GM19240 (cell line): ENCODE data around the gene SLC23A2.
"Not testable (repeated sequence)": the region's sequence is repeated elsewhere in the genome, so short reads cannot be mapped to it uniquely, and the experiment has no call there.

ENCODE experiments used
- DNase-seq: peaks from one replicate; pipeline ENCODE4 v3.0.0; 2011; ENCODE audit warnings: low spot score; ENCODE audit not compliant: insufficient read length

The SLC23A2 gene

DNA sequence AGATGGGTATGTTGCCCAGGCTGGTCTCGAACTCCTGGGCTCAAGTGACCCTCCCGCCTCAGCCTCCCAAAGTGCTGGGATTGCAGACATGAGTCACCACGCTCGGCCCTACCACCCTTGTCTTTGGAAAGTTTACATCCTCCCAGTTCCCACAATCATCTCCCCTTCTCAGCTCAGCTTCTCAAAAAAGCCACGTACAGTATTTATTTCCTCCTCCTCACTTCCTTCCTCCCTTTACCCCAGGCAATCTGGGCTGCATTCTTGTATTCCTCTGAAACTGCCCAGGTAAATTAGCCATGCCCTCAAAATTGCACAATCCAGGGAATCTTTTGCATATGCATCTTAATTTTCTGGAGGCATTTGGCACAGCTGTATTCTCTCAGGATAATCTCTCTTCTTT lies 7.4 kb upstream of the SLC23A2 start:
- no peak for DNase-seq

DNA sequence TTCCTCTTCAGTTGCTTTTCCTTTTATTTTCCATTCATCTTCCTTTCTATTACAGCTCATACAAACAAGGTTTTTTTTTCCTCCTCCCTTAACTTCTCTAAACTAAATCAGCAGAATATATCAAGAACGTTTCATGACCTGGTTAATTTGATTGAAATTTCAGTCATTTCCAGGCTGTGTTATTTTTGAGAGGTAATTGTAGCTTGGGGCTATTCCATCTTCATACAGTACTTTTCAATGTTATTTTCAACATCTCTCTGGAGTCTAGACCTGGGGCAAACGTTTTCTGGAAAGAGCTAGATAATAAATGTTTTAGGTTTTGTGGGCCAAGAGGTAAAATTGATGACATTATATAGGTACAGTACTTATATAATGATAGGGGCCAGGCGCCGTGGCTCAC lies 4.0 kb upstream of the SLC23A2 start:
- no peak for DNase-seq

DNA sequence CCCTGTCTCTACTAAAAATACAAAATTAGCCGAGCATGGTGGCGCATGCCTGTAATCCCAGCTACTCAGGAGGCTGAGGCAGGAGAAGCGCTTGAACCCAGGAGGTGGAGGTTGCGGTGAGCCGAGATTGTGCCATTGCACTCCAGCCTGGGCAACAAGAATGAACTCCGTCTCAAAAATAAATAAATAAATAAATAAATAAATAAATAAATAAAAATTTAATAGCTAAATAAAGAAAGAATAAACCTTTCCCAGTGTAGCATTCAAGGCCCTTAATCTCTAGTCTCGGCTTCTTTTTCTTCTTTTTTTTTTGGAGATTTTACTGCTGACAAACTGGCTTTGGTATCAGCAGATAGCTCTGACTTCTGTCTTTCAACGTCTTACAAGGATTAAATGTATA lies 3.5 kb upstream of the SLC23A2 start:
- DNase-seq, result not testable (repeated sequence)

DNA sequence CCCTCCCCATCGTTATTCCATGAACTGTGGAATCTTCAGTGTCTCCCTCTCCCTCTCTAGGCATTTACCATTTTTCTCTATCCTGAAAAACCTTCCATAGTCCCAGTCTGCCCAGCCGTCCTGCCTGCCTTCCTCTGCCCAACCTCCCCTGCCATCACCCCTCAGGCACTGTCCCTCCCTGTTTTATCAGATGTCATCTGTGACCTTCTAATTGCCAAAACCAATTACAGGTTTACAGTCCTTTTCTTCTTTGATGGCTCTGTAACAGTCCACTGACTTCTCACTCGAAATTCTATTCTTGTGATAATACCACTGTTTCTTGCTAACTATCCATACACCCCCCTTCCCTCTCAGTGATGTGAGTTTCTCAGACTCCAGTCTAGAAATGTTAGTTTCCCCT lies 2.3 kb upstream of the SLC23A2 start:
- DNase-seq, result no peak

DNA sequence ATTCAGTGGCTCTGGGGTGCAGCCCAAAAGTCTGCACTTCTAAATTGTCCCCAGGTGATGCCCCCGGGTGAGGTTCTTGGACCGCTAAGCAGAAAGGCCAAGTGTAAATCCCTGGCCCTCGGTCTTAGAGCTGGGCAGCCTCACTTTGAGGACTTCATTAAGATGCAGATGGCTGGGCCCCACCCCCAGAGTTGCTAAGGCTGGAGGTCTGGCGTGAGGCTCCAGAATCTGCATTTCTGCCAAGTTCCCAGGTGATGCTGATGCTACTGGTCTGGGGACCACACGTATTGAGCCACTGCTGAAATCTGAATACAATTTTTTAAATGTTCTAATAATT lies 735 bp upstream of the SLC23A2 start:
- no peak for DNase-seq

DNA sequence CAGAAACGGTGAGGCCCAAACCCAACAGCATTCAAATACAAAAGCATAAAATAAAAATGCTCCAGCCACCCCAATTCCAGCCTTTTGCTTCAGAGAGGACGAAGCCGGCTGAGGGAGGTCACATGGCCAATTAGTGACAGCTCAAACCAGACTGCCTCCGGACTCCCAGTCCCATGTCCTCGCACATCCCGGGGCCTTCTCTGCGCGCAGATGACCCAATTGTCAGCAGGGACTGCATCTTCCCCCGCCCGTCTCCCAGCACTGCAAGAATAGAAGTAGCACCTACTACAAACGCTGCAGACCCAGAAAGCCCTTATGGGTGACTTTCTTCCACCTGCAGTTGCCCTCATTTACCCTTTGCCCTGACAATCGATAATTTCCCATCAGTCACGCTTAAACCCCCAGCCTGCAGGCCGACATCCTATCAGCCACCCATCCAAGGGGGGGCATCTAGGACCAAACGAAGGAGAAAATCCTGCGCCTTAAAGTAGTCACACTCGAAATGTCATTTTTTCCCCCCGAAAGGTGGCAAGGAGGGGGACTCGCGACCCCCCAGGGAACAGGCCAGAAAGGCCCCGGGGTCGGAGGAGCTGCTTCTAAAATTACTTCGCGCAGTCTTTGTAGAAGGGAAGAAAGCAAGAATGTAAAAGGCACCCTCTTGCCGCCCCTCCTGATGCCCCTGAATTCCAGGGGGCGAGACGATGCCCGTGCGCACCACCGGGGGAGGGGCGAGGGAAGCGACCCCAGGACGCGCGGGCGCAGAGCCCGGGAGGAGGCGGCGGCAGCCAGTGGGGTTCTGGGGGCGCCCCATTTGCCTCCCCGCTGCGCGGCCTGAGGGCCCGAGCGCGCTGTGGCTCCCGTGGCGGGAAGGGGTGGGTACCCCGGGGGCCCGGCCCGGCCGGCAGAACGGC lies 792 bp downstream of the SLC23A2 start:
- no peak for DNase-seq

DNA sequence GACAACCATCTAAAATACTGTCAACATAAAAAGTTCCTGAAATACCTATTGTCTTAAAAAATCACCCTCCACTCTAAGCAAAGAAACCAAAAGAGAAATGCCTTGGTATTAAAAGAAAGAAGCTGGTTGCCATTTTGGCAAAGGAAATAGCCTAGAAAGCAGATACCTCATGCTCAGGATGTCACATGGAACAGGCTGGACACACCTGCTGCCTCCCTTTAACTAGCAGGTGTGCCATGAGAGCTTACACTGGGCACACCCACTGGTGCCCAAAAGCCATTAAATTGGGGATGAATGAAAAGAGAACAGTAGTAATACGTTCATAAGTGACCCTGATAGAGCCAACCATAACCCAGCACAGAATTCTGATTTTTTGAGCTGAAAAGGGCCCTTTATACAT lies 1.5 kb downstream of the SLC23A2 start:
- no peak for DNase-seq

DNA sequence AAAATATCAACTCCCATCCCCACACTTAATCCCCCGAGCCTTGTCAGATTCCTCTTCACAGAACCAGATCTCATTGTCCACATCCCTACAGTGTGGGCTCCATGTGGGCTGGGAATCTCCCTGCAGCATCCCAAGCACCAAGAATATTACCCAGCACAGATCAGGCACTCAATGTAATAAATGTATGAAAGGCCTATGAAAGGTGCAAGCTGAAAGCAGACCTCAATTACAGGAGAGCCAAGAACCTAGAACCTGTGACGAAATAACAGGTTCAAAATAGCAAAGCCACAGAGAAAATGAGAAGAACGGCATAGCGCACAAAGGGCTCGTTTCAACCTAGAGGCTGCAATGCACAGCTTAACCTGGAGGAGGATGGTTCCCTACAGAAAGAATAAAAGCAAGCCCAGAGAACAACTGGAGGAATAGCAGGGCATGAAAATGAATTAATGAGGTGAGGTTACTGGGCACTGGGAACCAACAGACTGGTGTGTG lies 3.1 kb downstream of the SLC23A2 start:
- no peak for DNase-seq

DNA sequence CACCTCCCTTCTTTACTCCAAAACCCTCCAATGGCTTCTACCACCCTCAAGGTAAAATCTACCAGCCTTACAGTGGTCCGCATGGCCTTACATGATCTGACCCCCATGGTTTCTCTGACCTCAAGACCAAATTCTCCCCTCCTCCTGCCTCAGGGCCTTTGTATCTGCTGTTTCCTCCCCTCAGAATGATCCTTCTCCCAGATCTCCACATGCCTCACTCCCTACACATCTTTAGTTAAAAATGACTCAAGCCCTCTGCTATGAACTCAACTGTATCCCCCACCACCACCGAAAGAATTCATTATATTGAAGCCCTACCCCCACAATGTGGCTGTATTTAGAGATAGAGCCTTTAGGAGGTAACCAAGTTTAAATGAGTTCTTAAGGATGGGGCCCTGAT lies 4.1 kb downstream of the SLC23A2 start:
- DNase-seq, result no peak

DNA sequence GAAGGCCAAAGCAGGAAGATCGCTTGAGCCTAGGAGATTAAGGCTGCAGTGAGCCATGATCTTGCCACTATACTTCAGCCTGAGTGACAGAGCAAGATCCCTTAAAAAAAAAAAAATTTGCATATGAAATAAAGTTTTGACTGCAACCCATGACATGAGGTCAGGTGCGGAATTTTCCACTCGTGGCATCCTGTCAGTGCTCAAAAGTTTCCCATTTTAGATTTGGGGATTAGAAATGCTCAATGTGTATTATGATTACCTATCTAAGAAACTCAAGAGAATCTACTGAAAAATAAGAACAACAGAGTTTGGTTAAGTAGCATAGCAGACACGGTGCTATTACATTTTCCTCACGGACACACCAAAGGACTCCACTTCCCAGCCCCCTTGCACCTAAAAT lies 11.7 kb downstream of the SLC23A2 start:
- no peak for DNase-seq

DNA sequence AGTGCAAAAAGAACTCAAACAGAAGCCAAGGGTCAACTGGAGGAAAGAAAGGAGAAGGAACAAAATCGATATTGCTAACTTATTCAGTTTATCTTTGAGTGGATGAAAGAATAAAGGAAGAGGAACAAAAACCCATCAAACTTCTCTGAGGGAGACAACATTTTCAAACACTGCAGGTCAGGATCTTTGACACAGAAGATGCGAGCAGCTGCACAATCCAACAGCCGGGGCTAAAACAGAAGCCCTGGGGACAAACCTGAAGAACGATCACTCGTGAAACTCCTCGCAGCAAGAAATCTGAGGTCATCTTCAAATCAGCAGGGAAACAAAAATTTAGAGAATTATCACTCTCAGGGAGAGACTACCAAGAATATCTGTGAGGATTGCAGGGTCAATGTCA lies 14.2 kb downstream of the SLC23A2 start:
- DNase-seq, result no peak

DNA sequence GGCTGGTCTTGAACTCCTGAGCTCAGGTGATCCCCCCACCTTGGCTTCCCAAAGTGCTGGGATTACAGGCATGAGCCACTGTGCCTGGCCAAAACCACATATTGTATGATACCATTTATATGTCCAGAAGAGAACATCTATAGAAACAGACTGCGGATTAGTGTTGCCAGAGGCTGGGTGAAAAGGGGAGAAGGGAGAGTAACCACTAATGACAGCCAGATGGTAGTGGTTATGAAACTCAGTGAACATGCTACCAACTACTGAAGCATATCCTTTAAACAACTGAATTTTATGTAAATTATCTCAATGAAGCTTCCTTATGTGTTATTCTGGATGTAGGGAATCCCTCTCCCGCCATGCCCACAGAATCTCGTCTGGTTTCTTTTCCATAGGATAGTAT lies 15.7 kb downstream of the SLC23A2 start:
- DNase-seq, result no peak

DNA sequence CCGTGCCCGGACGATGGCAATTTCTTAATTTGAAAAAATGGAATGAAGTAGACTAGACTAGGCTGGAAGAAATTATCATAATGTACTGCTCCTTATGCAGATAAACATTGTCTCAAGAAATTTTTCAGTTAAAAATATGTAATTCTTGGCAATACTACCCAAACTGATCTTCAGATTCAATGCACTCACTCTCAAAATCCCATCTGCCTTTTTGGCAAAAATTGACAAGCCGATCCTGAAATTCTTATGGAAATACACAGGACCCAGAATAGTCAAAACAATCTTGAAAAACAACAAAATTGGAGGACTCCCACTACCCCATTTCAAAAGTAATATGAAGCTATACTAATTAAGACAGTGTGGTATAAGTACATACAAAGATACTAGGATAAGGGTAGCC lies 19.0 kb downstream of the SLC23A2 start:
- DNase-seq, result no peak

DNA sequence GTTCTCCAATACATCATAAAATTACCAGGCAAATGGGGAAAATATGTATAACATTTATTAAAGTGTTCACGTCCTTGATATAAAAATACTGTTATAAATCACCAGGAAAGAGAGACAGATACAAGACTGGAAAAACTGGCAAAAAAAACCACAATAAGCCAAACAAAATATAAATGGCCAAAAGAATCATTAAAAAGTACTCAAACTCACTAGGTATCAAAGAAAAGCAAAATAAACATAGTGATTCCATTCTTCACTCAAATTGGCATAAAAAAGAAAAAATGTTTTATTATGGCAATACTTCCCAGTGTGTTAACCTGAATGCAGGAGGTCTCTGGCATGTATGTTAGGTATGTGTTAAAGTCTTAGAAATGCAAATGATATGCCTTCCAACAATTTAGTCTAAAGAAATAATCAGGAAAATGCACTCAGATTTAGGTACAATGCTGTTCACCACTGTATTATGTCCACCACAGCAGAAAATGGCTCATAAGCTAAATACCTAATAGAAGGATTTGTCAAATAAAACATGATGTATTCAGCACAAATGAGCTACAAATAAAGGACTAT lies 21.4 kb downstream of the SLC23A2 start:
- no peak for DNase-seq

DNA sequence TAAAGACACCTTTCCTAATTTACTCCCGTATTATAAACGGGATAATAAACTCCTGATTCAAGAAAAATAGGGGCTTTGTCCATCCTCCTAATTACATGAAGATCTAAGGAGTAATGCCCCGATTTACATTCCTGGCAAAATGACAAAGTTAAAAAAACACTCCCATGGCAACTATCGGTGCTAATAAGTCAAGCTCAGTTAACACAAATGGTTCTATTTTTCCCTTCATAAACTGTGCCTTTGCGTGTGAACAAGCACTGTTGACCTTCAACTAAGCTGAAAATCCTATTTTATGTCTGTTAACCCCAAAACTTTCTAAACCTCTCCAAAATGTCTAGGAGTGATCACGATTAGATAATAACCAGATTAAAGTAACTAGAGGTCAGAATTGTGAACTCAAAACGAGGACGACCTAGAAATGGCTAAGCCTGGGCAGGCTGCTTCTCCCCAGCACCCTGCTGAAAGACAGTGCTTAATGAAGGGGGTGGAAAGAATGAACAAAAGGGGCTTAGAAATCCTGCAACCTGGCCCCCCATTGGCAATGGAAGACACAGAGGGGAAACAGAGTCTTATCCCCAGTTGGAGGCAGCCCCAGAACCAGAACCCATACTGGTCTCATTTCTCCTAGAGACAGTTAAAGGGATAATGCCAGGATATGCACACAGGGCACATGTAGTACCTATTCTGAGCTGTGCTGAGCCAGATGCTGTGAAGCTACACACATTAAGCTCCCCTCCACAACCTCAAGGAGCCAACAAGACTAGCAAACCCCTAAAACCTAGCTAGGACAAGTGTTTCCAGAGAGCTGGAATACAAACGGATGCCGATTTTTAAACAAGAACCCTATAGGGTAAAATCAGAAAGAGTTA lies 23.0 kb downstream of the SLC23A2 start:
- no peak for DNase-seq

DNA sequence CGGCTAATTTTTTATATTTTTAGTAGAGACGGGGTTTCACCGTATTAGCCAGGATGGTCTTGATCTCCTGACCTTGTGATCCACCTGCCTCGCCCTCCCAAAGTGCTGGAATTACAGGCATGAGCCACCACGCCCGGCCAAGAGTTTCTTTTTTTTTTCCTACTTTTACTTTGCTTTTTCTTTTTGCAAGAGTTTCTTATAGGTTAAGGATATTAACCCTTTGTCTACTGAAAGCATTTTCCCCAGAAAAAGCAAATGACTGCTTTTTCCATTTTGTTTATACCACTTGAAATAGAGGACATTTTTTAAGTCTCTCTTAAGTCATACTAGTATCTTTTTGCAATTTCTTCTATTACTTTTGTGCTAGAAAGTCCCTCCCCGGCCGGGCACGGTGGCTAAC lies 25.3 kb downstream of the SLC23A2 start:
- not testable (repeated sequence) for DNase-seq

DNA sequence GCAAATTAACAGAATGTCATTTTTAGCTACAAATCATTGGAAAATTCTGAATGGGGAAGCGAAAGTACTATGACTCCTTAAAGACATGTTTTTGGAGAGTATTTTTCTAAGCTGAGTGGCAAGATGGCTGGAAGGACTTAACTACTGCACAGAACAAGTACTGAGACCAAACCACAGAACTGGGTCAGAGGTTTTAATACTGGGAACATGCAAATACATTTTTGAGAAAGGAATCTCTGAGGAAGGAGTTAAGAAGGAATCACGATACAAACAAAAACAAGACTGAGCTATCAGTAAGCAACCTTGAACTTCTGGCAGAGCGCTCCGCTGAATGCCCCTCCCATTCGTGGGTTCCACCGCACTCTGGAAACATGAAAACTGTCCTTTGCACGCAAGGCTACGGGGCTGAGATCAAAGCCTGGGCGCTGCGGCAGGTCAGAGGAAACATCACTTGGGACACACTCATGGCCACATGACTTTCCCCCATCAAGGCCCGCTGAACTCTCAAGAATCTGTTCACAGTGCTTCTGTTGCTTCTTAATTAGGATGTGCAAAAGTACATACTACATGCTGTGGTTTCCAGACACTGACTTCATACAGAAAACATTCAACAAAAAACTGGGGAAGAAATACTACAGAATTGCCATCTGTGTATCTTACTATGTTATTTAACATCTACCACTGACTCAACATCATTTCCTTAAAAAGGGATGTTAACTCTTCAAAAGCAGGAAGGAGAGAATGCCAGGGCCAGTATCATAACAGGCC lies 27.8 kb downstream of the SLC23A2 start:
- no peak for DNase-seq

DNA sequence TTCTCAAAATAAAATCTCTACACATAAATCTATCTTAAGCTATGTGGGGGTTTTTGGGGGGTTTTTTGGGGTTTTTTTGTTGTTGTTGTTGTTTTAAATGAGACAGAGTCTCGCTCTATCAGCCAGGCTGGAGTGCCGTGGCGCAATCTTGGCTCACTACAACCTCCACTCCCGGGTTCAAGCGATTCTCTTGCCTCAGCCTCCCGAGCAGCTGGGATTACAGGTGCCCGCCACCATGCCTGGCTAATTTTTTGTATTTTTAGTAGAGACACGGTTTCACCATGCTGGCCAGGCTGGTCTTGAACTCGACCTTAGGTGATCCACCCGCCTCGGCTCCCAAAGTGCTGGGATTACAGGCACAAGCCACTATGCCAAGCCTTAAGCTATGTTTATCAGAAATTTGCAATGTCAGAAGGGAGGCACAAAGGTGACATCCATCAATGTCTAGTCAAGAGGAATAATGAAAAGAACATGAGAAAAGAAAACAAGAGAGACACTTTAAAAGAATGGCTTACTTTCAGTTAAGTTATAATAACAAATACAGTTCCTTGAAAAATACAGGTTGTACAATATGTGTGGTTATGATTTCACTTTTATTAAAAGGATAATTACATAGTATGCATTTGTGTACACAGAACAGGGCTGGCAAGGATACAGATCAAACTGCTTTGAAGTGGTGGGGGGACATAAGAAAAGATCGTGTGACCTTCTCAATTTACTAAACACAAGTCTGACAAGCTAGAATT lies 28.6 kb downstream of the SLC23A2 start:
- DNase-seq, result no peak

DNA sequence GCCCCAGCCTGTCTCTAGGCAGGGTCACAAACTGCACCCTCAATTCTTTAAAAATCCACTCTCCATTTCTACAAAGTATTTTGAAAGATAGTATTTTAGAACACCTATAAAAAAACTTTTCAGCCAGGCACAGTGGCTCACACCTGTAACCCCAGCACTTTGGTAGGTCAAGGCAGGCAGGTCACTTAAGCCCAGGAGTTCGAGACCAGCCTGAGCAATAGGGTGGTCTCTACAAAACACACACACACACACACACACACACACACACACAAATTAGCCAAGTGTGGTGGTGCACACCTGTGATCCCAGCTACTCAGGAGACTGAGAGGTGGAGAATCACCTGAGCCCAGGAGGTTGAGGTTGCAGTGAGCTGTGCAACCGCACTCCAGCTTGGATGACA lies 30.2 kb downstream of the SLC23A2 start:
- DNase-seq, result no peak

DNA sequence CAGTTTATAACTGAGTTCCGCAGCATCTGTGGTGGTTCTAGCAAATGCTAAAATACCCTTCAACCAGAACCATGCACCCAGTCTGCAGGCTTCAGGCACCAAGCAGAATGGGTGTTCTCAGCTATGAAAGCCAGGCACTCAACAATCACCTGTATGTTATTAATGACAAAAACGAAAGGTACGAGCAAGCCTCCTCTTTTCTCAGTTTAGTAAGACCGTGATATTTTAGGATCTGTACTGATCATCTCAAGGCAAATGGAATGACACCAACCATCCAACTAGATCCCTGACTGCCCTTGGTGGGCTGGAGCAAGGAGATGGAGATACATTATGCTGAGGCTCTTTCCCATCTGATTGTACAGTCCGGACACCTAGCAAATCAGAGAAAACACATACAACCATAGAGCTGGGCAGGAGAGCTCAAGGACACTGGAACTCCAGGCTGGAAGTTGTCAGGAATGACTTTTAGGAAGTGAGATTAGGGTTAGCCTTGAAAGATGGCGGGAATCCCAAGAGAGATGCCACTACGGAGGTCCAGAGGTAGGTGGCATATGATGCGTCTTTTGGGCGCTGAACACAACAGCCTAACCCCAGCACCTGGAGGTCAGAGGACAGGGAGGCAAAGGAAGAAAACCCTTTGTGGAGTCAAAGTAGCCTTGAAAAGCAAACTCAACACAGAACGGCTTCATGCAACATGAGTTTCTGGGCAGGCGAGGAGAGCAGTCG lies 33.4 kb downstream of the SLC23A2 start:
- no peak for DNase-seq
